GM13976 (cell line): ENCODE measurements around the gene HPGDS.
"Not testable (repeated sequence)": the region's sequence is repeated elsewhere in the genome, so short reads cannot be mapped to it uniquely, and the experiment has no call there.

Experiments used
- DNase-seq: peaks from one replicate; pipeline ENCODE4 v3.0.0; 2012; ENCODE audit warnings: low spot score
- in situ Hi-C: fragments of 300-500 bp; cut with MboI; formaldehyde crosslinking; loops from one replicate; pipeline ENCODE4 v1.12.0; 2022; ENCODE audit warnings: low sequenced_read_pairs, mixed read lengths, inconsistent platforms; ENCODE audit not compliant: unreplicated experiment
- TF ChIP-seq, protein P1 (sequence below): IDR thresholded peaks from 2 replicates; pipeline ENCODE4 v1.5.1; 2012; ENCODE audit warnings: borderline replicate concordance, mild to moderate bottlenecking; ENCODE audit not compliant: insufficient read depth; ENCODE audit errors: extremely low read depth, missing control alignments, control extremely low read depth

Gene HPGDS

GRCh38 chr4:94339779-94340178, 2.9 kb downstream of the HPGDS start:
- TF ChIP-seq, protein P1, sequence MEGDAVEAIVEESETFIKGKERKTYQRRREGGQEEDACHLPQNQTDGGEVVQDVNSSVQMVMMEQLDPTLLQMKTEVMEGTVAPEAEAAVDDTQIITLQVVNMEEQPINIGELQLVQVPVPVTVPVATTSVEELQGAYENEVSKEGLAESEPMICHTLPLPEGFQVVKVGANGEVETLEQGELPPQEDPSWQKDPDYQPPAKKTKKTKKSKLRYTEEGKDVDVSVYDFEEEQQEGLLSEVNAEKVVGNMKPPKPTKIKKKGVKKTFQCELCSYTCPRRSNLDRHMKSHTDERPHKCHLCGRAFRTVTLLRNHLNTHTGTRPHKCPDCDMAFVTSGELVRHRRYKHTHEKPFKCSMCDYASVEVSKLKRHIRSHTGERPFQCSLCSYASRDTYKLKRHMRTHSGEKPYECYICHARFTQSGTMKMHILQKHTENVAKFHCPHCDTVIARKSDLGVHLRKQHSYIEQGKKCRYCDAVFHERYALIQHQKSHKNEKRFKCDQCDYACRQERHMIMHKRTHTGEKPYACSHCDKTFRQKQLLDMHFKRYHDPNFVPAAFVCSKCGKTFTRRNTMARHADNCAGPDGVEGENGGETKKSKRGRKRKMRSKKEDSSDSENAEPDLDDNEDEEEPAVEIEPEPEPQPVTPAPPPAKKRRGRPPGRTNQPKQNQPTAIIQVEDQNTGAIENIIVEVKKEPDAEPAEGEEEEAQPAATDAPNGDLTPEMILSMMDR, result no peak
- no peak for DNase-seq
- in situ Hi-C loops, result no loop called here

DNA sequence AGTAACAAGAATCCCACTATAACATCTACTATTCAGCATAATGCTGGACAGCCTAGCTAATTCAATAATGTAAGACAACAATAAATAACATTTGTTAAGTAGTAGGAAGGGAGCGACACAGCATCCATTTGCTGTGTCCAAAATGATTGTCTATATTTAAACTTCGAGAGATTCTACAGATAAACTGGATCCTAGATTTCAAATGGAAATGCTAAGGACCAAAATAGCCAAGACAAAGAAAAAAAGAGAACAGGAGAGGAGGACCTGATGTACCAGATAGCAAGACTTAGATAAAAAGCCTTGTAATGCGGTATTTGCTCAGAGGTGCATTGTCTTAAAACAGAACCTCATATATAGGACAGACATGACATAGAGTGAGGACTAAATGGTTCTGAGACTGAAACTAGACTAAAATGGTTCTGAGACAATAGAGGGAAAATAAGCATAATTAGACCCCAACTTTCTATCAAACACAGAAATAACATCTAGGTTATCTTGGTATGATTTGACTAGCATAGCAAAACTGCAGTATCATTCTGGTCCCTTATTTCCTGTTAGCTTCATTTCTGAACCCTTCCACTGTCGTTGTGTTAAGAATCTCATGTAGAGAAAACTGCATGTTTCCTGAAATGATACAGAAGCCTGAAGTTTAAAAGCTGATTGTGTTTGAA, 3.8 kb downstream of the HPGDS start:
- TF ChIP-seq, protein P1, result no peak
- peak; percentile 31 for DNase-seq
- in situ Hi-C loops, result no loop called here

DNA sequence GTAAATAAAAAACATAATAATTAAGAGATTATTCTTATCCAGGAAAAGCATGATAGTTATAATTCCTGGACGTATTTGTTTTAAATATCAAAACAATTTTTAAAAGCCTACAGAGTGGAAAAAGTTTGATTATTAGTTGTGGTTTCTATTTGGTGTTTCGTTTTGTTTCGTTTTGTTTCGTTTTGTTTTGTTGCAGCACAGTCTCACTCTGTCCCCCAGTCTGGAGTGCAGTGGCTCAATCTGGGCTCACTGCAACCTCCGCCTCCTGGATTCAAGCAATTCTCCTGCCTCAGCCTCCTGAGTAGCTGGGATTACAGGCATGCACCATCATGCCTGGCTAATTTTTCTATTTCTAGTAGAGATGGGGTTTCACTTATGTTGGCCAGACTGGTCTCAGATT, 5.8 kb downstream of the HPGDS start:
- in situ Hi-C loops, DNase-seq: not testable (repeated sequence)

DNA sequence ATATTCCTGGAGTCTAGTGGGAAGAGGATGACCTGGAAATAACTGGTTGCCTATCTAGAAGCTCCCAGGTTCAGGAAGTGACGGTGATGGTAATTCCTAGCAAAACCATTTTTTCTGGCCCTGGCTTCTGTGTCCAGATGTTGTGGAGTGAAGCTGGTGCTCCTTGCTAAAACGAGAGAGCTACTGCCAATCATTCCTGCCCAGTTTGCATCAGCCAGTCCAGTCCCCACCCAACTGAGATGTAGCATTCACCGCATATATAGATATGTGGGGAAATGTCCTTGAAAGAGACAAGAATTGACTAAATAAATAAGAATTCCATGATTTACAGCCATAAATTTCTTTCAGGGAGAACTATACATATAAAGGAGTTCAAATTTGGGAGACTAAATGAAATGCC, 6.3 kb downstream of the HPGDS start:
- in situ Hi-C loops, result no loop called here
- TF ChIP-seq, protein P1, result no peak
- DNase-seq, result no peak

DNA sequence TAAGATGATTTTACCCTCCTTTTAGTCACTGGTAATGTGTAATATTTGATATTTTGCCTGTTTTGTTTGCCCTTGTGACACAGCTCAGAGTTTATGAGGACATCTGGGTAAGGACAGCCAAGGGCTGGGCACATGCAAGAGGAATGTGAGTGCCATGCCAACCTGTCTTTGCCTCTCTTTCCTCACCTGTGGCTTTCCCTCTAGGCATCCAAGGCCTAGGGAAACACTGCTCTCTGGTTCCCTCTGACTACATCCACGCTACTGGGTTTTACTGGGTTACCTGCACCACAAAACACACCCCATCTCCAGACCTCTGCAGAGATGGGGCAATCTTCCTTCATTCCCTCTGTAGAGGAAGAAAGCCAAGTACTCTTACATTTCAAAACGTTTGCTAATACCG, 7.7 kb downstream of the HPGDS start:
- in situ Hi-C loops, result no loop called here

DNA sequence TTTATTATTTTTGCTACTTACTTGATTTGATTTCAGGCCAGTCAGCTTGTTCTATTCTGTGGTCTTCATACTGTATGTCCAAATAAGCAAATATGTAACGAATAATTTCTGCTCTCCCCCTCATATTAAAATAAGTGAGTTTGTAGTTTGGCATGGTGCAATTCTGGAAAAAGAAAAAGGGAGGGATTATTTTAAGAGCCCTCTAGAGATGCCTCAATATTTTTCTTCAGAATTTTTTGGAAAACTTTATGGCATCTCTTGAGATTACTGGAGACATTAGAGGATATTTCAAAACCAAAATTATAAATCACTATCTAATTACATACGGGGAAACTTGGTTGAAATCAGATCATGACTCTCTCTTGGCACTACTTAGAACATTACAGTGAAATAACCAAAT, 8.2 kb downstream of the HPGDS start:
- in situ Hi-C loops, result no loop called here
- TF ChIP-seq, protein P1, result no peak

More for the DNA sequence above, 7.7 kb downstream of the HPGDS start:
- no peak for DNase-seq
- TF ChIP-seq, protein P1, result no peak

GRCh38 chr4:94333866-94334265, 8.8 kb downstream of the HPGDS start:
- TF ChIP-seq, protein P1, result no peak
- in situ Hi-C loops, result no loop called here
- DNase-seq, result no peak

More for the DNA sequence above, 8.2 kb downstream of the HPGDS start:
- no peak for DNase-seq
